Keratinocyte (primary cell): ENCODE data around the gene TBL1XR1. TPM values are rescaled to one million over a fixed set of nuclear protein-coding genes. Genes with fewer than 3 reads are reported as not detected.

ENCODE experiments used
- DNase-seq: peaks from one replicate; pipeline ENCODE4 v3.0.0-alpha.2; 2011; ENCODE audit warnings: low read depth, missing footprints, low spot score
- FAIRE-seq: peaks from 2 replicates; lab custom pipeline; 2011; peaks lifted over from hg19 to GRCh38; lab: Jason Lieb, UNC
- H2AFZ ChIP-seq: 2 replicates; pipeline ENCODE4 v1.6.0; 2012; ENCODE audit warnings: low read length, control low read depth, inconsistent platforms; ENCODE audit not compliant: control insufficient read depth
- H3K27ac ChIP-seq: 2 replicates; pipeline ENCODE4 v1.5.1; 2011; ENCODE audit warnings: low read length; ENCODE audit not compliant: control insufficient read depth, insufficient read depth
- H3K27me3 ChIP-seq: 3 replicates; pipeline ENCODE4 v1.6.0; 2011; ENCODE audit warnings: low read length; ENCODE audit not compliant: control insufficient read depth, insufficient read depth; ENCODE audit errors: extremely low read depth
- H3K36me3 ChIP-seq, 2 experiments: 2 replicates in 1 of 2; 3 replicates in 1 of 2; pipeline ENCODE4 v1.5.1; 2011; ENCODE audit warnings: low read length in 2 of 2, mild to moderate bottlenecking in 1 of 2; ENCODE audit not compliant: control insufficient read depth in 2 of 2, insufficient read depth in 2 of 2; ENCODE audit errors: extremely low read depth in 1 of 2
- H3K4me1 ChIP-seq: 3 replicates; pipeline ENCODE4 v1.5.1; 2011; ENCODE audit warnings: low read length; ENCODE audit not compliant: control insufficient read depth, insufficient read depth; ENCODE audit errors: extremely low read depth
- H3K4me2 ChIP-seq: 3 replicates; pipeline ENCODE4 v1.6.0; 2011; ENCODE audit warnings: low read depth, low read length; ENCODE audit not compliant: control insufficient read depth, insufficient read depth; ENCODE audit errors: extremely low read depth
- H3K4me3 ChIP-seq, 3 experiments: fragments of 200-600 bp in 1 of 3; sonication (generic) in 1 of 3; 2 replicates in 2 of 3; 3 replicates in 1 of 3; pipeline ENCODE4 v1.5.1; 2011 to 2016; ENCODE audit warnings: low read length in 3 of 3, mild to moderate bottlenecking in 3 of 3, control low read depth in 2 of 3, inconsistent platforms in 1 of 3, low read depth in 1 of 3, mixed read lengths in 1 of 3, mixed run types in 1 of 3, moderate library complexity in 1 of 3; ENCODE audit not compliant: control insufficient read depth in 2 of 3, insufficient read depth in 2 of 3; ENCODE audit errors: extremely low read depth in 1 of 3
- H3K79me2 ChIP-seq: 2 replicates; pipeline ENCODE4 v1.6.0; 2012; ENCODE audit warnings: low read length; ENCODE audit not compliant: control insufficient read depth, insufficient read depth
- H3K9ac ChIP-seq: 3 replicates; pipeline ENCODE4 v1.6.0; 2011; ENCODE audit warnings: low read length; ENCODE audit not compliant: control insufficient read depth, insufficient read depth; ENCODE audit errors: extremely low read depth
- H3K9me1 ChIP-seq: 3 replicates; pipeline ENCODE4 v1.6.0; 2011; ENCODE audit warnings: low read length; ENCODE audit not compliant: control insufficient read depth, insufficient read depth; ENCODE audit errors: extremely low read depth
- H3K9me3 ChIP-seq: 2 replicates; pipeline ENCODE4 v1.5.1; 2012; ENCODE audit warnings: low read depth, low read length; ENCODE audit not compliant: control insufficient read depth
- H4K20me1 ChIP-seq: 3 replicates; pipeline ENCODE4 v1.6.0; 2011; ENCODE audit warnings: low read length; ENCODE audit not compliant: control insufficient read depth, insufficient read depth; ENCODE audit errors: extremely low read depth
- EZH2 ChIP-seq: IDR thresholded peaks from one replicate; pipeline ENCODE4 v1.6.1; 2012; ENCODE audit warnings: inconsistent platforms, mild to moderate bottlenecking, low read length, moderate library complexity
- dilution Hi-C: fragments of 300-500 bp; cut with MboI; formaldehyde crosslinking; loops from one replicate; pipeline ENCODE4 v1.7.0; 2020; ENCODE audit warnings: low sequenced_read_pairs; ENCODE audit not compliant: extremely low pct_ligation_motif_present
- polyA plus RNA-seq, 5 experiments: library from polyadenylated mRNA; depleted of rRNA in 3 of 5; stranded (reverse) in 3 of 5; stranded (forward) in 1 of 5; unstranded in 1 of 5; fragments of >200 nt; gene quantifications; 1 replicate in 1 of 5; 2 replicates in 3 of 5; 3 replicates in 1 of 5; pipeline versions ENCODE4 v1.2.1 to v1.2.3, GENCODE V29; 2011 to 2012; ENCODE audit warnings: missing spikeins in 2 of 5, low read depth in 1 of 5, low replicate concordance in 1 of 5
- TF ChIP-seq, protein P1 (sequence below), 3 experiments: IDR thresholded peaks in 1 of 3; conservative IDR thresholded peaks in 1 of 3; optimal IDR thresholded peaks in 1 of 3; 2 replicates in 2 of 3; 3 replicates in 1 of 3; pipeline versions ENCODE3 to v1.5.1; 2011; ENCODE audit warnings: low read length in 3 of 3, mild to moderate bottlenecking in 3 of 3, moderate library complexity in 2 of 3, control low read depth in 1 of 3, inconsistent platforms in 1 of 3; ENCODE audit not compliant: insufficient read depth in 2 of 3; ENCODE audit errors: extremely low read depth in 1 of 3

TBL1XR1 gene
- polyA plus RNA-seq, 1 donor (not counting 4 experiments of a cell fraction or from before 2014, with no cell fraction given): 169 TPM

DNA sequence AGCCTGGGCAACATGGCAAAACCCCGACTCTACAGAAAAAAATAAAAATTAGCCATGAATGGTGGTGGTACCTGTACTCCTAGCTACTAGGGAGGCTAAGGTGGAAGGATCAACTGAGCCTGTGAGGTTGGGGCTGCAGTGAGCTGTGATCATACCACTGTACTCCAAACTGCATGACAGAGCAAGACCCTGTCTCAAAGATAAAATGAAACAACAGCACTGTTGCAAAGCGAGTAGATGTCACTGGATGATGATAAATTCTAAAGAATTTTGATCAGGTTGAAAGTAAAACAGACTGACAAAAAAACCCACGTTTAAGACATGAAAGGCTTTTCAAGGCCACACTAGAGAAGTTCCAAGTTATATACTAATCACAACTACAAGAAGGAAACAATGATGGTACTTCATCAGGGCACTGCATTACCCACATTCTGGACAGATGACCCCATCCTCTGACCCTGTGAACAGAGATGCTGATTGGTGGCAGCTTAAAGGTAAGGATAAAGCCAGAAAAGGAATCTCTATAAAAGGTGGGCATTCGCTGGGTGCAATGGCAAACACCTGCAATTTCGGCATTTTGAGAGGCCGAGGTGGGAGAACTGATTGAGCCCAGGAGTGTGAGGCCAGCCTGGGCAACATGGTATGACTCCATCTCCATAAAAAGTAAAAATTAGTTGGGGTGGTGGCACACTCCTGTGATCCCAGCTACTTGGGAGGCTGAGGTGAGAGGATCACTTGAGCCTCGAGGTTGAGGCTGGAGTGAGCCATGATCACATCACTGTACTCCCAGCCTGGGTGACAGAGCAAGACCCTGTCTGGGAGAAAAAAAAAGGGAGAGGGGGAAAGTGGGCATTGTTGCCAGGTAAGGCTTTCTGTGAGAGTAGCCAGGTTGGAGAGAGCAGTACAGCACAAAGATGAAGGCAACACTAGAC lies 59.2 kb downstream of the TBL1XR1 start:
- FAIRE-seq: no peak
- no peaks in the 10 kb centered on the region for H3K27me3 ChIP-seq
- no peaks in the 10 kb centered on the region for H3K9me1 ChIP-seq
- no peak overlapping the region for H3K4me2 ChIP-seq
- peaks cover 4% of the 10 kb centered on the region for H4K20me1 ChIP-seq
- H3K79me2 ChIP-seq: peaks cover 97% of the 10 kb centered on the region
- H3K27ac ChIP-seq: no peak overlapping the region
- H3K36me3 ChIP-seq: peaks cover 0 to 2% of the 10 kb centered on the region in 2 experiments
- no peaks in the 10 kb centered on the region for H3K4me1 ChIP-seq
- H3K4me3 ChIP-seq: no peak overlapping the region
- H3K9me3 ChIP-seq: no peaks in the 10 kb centered on the region
- no peak overlapping the region for H3K9ac ChIP-seq
- DNase-seq: no peak
- H2AFZ ChIP-seq: no peak overlapping the region
- dilution Hi-C loops: no loop called here
- no peak for TF ChIP-seq EZH2
- TF ChIP-seq, protein P1, sequence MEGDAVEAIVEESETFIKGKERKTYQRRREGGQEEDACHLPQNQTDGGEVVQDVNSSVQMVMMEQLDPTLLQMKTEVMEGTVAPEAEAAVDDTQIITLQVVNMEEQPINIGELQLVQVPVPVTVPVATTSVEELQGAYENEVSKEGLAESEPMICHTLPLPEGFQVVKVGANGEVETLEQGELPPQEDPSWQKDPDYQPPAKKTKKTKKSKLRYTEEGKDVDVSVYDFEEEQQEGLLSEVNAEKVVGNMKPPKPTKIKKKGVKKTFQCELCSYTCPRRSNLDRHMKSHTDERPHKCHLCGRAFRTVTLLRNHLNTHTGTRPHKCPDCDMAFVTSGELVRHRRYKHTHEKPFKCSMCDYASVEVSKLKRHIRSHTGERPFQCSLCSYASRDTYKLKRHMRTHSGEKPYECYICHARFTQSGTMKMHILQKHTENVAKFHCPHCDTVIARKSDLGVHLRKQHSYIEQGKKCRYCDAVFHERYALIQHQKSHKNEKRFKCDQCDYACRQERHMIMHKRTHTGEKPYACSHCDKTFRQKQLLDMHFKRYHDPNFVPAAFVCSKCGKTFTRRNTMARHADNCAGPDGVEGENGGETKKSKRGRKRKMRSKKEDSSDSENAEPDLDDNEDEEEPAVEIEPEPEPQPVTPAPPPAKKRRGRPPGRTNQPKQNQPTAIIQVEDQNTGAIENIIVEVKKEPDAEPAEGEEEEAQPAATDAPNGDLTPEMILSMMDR (optimal IDR thresholded peaks at IDR 0.05 in 1 of 3, IDR thresholded peaks at IDR 0.05 in 1 of 3, conservative IDR thresholded peaks at IDR 0.05 in 1 of 3; ENCODE audit: extremely low read depth in 1 of 3, insufficient read depth in 2 of 3, low read length in 3 of 3): no peak

DNA sequence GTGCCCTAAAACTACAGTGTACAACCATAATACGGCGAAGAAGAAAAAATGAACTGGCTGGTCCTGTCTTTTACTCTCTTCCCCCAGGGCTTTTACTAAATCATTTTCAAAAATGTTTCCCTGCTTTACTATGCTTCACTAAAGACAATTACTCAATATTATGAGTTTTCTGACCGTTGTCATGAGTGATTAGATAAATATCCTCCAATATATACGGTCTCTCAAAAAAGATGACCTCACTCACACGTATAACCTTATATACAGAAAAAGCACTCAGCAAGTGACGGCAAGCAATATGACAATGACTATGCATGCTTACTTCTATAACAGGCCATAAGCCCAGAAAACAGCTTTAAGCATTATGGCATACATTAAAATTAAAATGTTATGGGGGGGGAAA lies 60.5 kb downstream of the TBL1XR1 start:
- Histone ChIP-seq H3K79me2 (peaks cover 97% of the 10 kb centered on the region), H3K27ac (no peak overlapping the region), H4K20me1 (peaks cover 4% of the 10 kb centered on the region), H3K9me3 (no peaks in the 10 kb centered on the region), H3K4me2 (no peak overlapping the region), H2AFZ (no peak overlapping the region), H3K36me3 (peaks cover 0 to 2% of the 10 kb centered on the region in 2 experiments), H3K27me3 (no peaks in the 10 kb centered on the region), H3K4me1 (no peaks in the 10 kb centered on the region), H3K9ac (no peak overlapping the region), H3K9me1 (no peaks in the 10 kb centered on the region), H3K4me3 (no peak overlapping the region)
- TF ChIP-seq, protein P1 (optimal IDR thresholded peaks at IDR 0.05 in 1 of 3, IDR thresholded peaks at IDR 0.05 in 1 of 3, conservative IDR thresholded peaks at IDR 0.05 in 1 of 3; ENCODE audit: extremely low read depth in 1 of 3, insufficient read depth in 2 of 3, low read length in 3 of 3): no peak
- TF ChIP-seq EZH2: no peak
- FAIRE-seq (no peak), DNase-seq (no peak)
- dilution Hi-C loops: no loop called here
